ENCODE results near the gene GPD1L.

- TF ChIP-seq, protein P1, sequence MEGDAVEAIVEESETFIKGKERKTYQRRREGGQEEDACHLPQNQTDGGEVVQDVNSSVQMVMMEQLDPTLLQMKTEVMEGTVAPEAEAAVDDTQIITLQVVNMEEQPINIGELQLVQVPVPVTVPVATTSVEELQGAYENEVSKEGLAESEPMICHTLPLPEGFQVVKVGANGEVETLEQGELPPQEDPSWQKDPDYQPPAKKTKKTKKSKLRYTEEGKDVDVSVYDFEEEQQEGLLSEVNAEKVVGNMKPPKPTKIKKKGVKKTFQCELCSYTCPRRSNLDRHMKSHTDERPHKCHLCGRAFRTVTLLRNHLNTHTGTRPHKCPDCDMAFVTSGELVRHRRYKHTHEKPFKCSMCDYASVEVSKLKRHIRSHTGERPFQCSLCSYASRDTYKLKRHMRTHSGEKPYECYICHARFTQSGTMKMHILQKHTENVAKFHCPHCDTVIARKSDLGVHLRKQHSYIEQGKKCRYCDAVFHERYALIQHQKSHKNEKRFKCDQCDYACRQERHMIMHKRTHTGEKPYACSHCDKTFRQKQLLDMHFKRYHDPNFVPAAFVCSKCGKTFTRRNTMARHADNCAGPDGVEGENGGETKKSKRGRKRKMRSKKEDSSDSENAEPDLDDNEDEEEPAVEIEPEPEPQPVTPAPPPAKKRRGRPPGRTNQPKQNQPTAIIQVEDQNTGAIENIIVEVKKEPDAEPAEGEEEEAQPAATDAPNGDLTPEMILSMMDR (optimal IDR thresholded peaks at IDR 0.05 in 1 of 3, IDR thresholded peaks at IDR 0.05 in 1 of 3, conservative IDR thresholded peaks at IDR 0.05 in 1 of 3; ENCODE audit: extremely low read depth in 1 of 3, insufficient read depth in 2 of 3, low read length in 3 of 3): no peak
- no peak for TF ChIP-seq EZH2 (IDR thresholded peaks at IDR 0.05; ENCODE audit: low read length)
Measured at GRCh38 chr3:32197991-32198390, 91.6 kb downstream of the GPD1L start.

All from keratinocyte (primary cell).